Uterus (tissue), 4 donors: ENCODE data around the gene DST. TPM values are rescaled to one million over a fixed set of nuclear protein-coding genes. Genes with fewer than 3 reads are reported as not detected.
"Not testable (repeated sequence)": the region's sequence is repeated elsewhere in the genome, so short reads cannot be mapped to it uniquely, and the experiment has no call there.

Experiments
- DNase-seq, 2 donors: peaks; one replicate each; pipeline ENCODE4 v3.0.0-alpha.2; 2019 to 2020
- H3K27ac ChIP-seq, 2 donors: fragments of 200-600 bp; sonication (generic); 1 replicate in 1 of 2; 2 replicates in 1 of 2; pipeline ENCODE4 v1.5.1; 2016 to 2018
- H3K27me3 ChIP-seq, 2 donors: fragments of 200-600 bp; sonication (generic); one replicate each; pipeline ENCODE4 v1.5.1; 2018 to 2019; ENCODE audit warnings: control low read depth in 1 of 2
- H3K36me3 ChIP-seq, 2 donors: fragments of 200-600 bp; sonication (generic); one replicate each; pipeline ENCODE4 v1.5.1; 2019; ENCODE audit warnings: control low read depth in 1 of 2
- H3K4me1 ChIP-seq, 2 donors: fragments of 200-600 bp; sonication (generic); one replicate each; pipeline ENCODE4 v1.5.1; 2018 to 2019; ENCODE audit warnings: control low read depth in 1 of 2
- H3K4me3 ChIP-seq, 2 donors: fragments of 200-600 bp; sonication (generic); 1 replicate in 1 of 2; 2 replicates in 1 of 2; pipeline ENCODE4 v1.5.1; 2018 to 2019; ENCODE audit warnings: mild to moderate bottlenecking in 1 of 2
- H3K9me3 ChIP-seq, 2 donors: fragments of 200-600 bp; sonication (generic); one replicate each; pipeline ENCODE4 v1.5.1; 2019; ENCODE audit warnings: control low read depth in 1 of 2
- CTCF ChIP-seq, 4 experiments: fragments of 200-600 bp in 2 of 4; fragments of 450-650 bp in 2 of 4; sonication (generic) in 2 of 4; IDR thresholded peaks; one replicate each; pipeline ENCODE4 v1.5.1; 2016 to 2019; ENCODE audit warnings: antibody characterized with exemption in 4 of 4, mild to moderate bottlenecking in 2 of 4, moderate library complexity in 1 of 4
- POLR2A ChIP-seq, 2 donors: fragments of 450-650 bp; IDR thresholded peaks; one replicate each; pipeline ENCODE4 v1.6.1; 2016; ENCODE audit warnings: antibody characterized with exemption in 2 of 2, mild to moderate bottlenecking in 1 of 2, moderate library complexity in 1 of 2
- intact Hi-C: fragments of 100-400 bp; cut with DNase I; formaldehyde crosslinking; loops from one replicate; pipeline ENCODE4 v1.15.1; 2023; ENCODE audit warnings: low total_unique reads
- total RNA-seq, 4 donors: library from RNA; depleted of rRNA in 3 of 4; stranded (reverse); fragments of >200 nt in 3 of 4; gene quantifications; one replicate each; pipeline versions ENCODE4 v1.1.0 to v1.2.4, GENCODE V29; 2014 to 2023
- donor health status: DM: yes; HTN: yes; CAD: no.

DST gene
- total RNA-seq, 4 donors from 2014 or later = 307 to 809 (median 516) TPM

- Histone ChIP-seq H3K4me3 (no peak overlapping the region), H3K4me1 (no peaks in the 10 kb centered on the region), H3K27ac (no peak overlapping the region), H3K9me3 (no peaks in the 10 kb centered on the region), H3K36me3 (no peaks in the 10 kb centered on the region), H3K27me3 (no peaks in the 10 kb centered on the region)
- no peak for DNase-seq
- intact Hi-C loops = no loop called here
- no peak for TF ChIP-seq CTCF (IDR thresholded peaks at IDR 0.05)
- TF ChIP-seq POLR2A (IDR thresholded peaks at IDR 0.05) = no peak
Measured at GRCh38 chr6:56667336-56667735, 24.6 kb upstream of the DST start.

DNA sequence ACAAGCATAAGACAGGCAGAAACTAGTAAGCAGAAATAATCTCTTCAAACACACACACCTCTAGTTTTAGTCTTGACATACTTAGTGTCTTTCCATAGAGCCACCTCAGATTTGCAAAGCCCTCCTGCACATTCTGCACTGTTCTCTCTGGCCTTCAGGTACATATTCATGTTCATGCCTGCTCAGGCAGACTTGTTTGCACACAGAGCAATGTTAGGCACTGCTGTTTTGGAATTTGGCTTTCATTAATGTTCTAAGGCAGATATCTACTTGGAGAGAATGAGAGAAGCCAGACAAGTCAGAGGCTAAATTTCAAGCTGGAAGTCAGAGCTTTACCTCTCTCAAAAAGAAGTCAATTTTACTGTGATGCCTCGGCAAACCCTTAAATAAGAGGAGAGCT lies 21.3 kb upstream of the DST start:
- H3K9me3 ChIP-seq = no peaks in the 10 kb centered on the region
- intact Hi-C loops = no loop called here
- H3K27me3 ChIP-seq = no peaks in the 10 kb centered on the region
- DNase-seq = no peak
- TF ChIP-seq POLR2A (IDR thresholded peaks at IDR 0.05) (no peak), CTCF (IDR thresholded peaks at IDR 0.05) (no peak)
- H3K27ac ChIP-seq = no peak overlapping the region
- no peaks in the 10 kb centered on the region for H3K4me1 ChIP-seq
- H3K36me3 ChIP-seq = no peaks in the 10 kb centered on the region
- no peak overlapping the region for H3K4me3 ChIP-seq

DNA sequence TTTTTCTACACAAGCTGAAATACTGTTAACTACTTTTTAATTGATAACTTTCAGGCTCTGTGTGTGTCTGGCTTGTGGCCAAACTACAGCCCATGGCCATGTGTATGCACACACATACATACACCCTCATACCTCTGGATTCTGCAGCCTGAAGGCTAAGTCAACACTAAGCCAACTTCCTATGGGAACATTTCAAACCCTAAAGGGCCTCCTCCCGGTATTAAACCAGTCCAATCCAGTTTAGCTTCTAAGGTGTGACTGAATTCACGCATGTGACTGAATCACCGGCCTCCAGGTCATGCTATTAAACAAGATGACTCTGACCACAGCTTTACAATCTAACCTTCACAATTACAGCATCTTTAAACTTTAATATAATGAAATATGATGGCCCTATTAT lies 20.7 kb upstream of the DST start:
- Histone ChIP-seq H3K27ac (no peak overlapping the region), H3K4me3 (no peak overlapping the region), H3K9me3 (no peaks in the 10 kb centered on the region), H3K27me3 (no peaks in the 10 kb centered on the region), H3K4me1 (no peaks in the 10 kb centered on the region), H3K36me3 (no peaks in the 10 kb centered on the region)
- TF ChIP-seq CTCF (IDR thresholded peaks at IDR 0.05) = no peak
- TF ChIP-seq POLR2A (IDR thresholded peaks at IDR 0.05) = no peak
- intact Hi-C loops = no loop called here
- DNase-seq = no peak

DNA sequence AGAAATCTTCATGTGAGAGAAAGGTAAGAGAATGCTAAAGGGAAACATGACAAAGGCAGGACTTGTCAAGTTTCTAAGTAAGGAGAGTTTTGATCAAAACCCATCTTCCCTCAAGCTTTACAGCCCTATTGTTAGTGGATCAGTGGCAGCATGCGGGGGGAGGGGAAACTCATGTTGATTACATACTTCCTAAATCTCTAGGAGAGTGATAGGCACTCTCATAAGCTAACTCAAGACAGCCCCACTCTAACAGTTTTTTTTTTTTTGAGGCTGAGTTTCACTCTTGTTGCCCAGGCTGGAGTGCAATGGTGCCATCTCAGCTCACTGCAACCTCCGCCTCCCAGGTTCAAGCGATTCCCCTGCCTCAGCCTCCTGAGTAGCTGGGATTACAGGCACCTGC lies 18.6 kb upstream of the DST start:
- H3K27me3 ChIP-seq, H3K36me3 ChIP-seq, DNase-seq, H3K4me3 ChIP-seq, intact Hi-C loops, H3K9me3 ChIP-seq, H3K4me1 ChIP-seq, H3K27ac ChIP-seq: not testable (repeated sequence)

DNA sequence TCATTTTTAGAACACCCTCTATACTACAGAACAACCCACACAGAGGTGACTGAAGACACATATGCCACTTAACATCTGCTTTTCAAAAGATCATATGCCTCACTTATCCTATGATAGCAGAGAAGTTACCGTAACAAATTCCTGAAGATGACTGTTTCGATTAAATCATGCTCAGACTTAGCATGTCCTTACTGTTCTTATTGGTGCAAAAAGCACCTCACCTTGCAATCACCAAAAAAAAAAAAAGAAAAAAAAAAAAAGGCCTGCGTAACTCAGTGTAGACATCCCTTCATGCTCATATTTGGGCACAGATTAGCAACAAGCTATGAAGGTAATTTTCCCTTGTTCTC lies 17.7 kb upstream of the DST start:
- Histone ChIP-seq H3K4me1 (no peaks in the 10 kb centered on the region), H3K9me3 (no peaks in the 10 kb centered on the region), H3K36me3 (no peaks in the 10 kb centered on the region), H3K4me3 (no peak overlapping the region), H3K27me3 (no peaks in the 10 kb centered on the region), H3K27ac (no peak overlapping the region)
- DNase-seq = no peak
- intact Hi-C loops = no loop called here
- TF ChIP-seq POLR2A (IDR thresholded peaks at IDR 0.05) (no peak), CTCF (IDR thresholded peaks at IDR 0.05) (no peak)

- no peak for TF ChIP-seq CTCF (IDR thresholded peaks at IDR 0.05)
- no peak for TF ChIP-seq POLR2A (IDR thresholded peaks at IDR 0.05)
- no peak overlapping the region for H3K27ac ChIP-seq
- H3K36me3 ChIP-seq = no peaks in the 10 kb centered on the region
- no peaks in the 10 kb centered on the region for H3K27me3 ChIP-seq
- no peak overlapping the region for H3K4me3 ChIP-seq
- H3K9me3 ChIP-seq = no peaks in the 10 kb centered on the region
- no peaks in the 10 kb centered on the region for H3K4me1 ChIP-seq
- intact Hi-C loops = no loop called here
- no peak for DNase-seq
Measured at GRCh38 chr6:56659721-56660380, 17.2 kb upstream of the DST start.
